GM18505 (cell line): ENCODE measurements around the gene PTPN1.
"Not testable (repeated sequence)": the region's sequence is repeated elsewhere in the genome, so short reads cannot be mapped to it uniquely, and the experiment has no call there.

ENCODE experiments used
- ATAC-seq: cut with Tn5 transposase; IDR thresholded peaks from one replicate; pipeline ENCODE4 v1.9.1; 2021; ENCODE audit not compliant: unreplicated experiment
- POLR2A ChIP-seq: IDR thresholded peaks from 4 replicates; pipeline ENCODE4 v1.6.1; 2011; ENCODE audit warnings: borderline replicate concordance; ENCODE audit not compliant: insufficient read depth, insufficient read length; ENCODE audit errors: extremely low read depth

PTPN1 gene

GRCh38 chr20:50611128-50611810 is 101.1 kb downstream of the PTPN1 start:
- TF ChIP-seq POLR2A: no peak
- ATAC-seq: no peak

GRCh38 chr20:50613438-50614169 is 103.4 kb downstream of the PTPN1 start:
- no peak for ATAC-seq
- no peak for TF ChIP-seq POLR2A

DNA sequence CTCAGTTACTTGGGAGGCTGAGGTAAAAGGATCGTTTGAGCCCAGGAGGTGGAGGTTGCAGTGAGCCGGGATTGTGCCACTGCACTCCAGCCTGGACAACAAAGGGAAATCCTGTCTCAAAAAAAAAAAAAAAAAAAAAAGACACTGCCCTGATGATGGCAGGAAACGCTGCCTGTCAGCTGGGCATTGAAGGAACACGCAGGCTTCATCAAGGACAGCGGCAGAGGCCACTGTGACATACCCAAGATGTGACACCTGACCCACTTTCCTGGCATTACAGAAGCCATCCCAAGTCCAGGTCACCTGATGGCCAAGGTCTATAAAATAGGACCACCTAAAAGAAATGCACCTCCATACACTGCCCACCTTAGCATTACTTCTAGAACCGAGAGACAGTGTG is 105.2 kb downstream of the PTPN1 start:
- no peak for TF ChIP-seq POLR2A
- no peak for ATAC-seq

GRCh38 chr20:50617022-50617421 is 106.8 kb downstream of the PTPN1 start:
- no peak for TF ChIP-seq POLR2A
- no peak for ATAC-seq

GRCh38 chr20:50618537-50618936 is 108.4 kb downstream of the PTPN1 start:
- TF ChIP-seq POLR2A: no peak
- ATAC-seq: no peak

DNA sequence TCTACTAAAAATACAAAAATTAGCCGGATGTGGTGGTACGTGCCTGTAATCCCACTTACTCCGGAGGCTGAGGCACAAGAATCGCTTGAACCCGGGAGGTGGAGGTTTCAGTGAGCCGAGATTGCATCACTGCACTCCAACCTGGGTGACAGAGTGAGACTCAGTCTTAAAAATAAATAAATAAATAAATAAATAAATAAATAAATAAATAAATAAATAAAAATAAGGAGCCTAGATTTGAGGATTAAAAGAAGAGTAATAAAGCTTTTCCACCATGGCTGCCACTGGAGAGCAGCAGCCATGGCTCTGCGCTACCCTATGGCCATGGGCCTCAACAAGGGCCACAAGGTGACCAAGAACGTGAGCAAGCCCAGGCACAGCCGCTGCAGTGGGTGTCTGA is 110.3 kb downstream of the PTPN1 start:
- ATAC-seq: not testable (repeated sequence)

GRCh38 chr20:50621068-50621665 is 111.0 kb downstream of the PTPN1 start:
- no peak for TF ChIP-seq POLR2A
- ATAC-seq: no peak

DNA sequence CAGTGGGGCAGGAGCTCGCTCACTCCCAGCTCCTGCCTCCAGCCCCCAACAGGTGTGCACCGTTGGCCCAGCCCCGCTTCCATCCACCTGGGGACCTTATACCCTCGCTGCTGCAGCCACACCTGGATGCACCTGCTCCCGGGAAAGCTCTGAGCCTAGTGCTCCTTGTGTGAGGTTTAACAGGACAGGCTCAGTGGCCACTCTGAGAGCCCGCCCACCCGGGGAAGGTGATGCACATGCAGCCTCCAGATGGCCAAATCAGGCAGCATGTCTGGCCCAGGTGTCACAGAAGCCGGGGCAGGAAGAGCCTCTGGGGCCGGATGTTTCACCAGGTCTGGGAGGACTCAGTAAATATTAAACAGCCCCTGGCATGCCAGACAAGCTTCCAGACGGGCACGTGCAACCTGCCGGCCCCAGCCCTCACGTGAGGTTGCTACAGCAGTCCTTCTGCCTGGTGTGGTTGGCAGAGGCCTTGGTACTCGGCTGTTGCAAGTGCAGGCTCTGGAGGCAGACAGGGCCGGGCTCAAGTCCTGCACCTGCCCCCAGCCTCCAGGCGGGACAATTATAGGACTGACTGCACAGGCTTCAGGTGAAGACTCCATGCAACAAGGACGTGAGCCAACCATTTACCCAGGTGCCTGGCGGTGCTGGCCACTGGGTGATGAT is 114.3 kb downstream of the PTPN1 start:
- no peak for TF ChIP-seq POLR2A
- no peak for ATAC-seq

DNA sequence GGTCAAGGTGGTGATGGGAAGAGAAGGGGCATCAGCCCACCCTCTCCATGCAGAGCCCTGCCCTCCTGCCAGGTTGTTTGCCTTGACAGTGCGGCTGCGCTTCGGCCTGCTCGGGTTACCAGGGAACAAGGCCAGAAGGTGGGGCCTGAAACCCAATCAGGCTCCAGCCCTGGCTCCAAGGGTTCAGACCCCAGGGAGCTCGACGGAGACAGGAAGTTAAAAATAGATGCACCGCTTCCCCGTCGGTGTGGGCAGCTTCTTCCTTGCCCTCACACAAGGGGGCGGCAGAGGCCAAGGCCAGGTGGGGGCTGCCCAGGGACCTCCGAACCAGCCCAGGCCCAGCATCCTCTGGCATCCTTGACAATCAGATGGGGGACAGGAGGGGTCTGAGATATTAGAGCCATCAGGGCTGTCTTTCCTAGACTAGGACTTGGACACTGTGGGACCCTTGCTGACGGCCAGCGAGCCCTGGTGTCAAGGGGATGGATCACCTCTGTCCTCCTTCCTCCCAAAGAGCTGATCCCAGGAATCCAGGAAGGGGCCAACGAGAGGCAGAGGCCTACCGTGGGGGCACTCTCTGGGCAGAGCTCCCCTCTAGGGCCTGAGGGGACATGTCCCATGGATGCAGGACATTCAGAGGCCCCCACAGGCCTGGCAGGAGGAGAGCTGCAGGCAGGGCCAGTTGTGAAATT is 115.9 kb downstream of the PTPN1 start:
- TF ChIP-seq POLR2A: no peak
- no peak for ATAC-seq

GRCh38 chr20:50627747-50628146 is 117.6 kb downstream of the PTPN1 start:
- ATAC-seq: no peak

GRCh38 chr20:50628332-50628731 is 118.1 kb downstream of the PTPN1 start:
- TF ChIP-seq POLR2A: no peak

More at GRCh38 chr20:50627747-50628146, 117.6 kb downstream of the PTPN1 start:
- no peak for TF ChIP-seq POLR2A

DNA sequence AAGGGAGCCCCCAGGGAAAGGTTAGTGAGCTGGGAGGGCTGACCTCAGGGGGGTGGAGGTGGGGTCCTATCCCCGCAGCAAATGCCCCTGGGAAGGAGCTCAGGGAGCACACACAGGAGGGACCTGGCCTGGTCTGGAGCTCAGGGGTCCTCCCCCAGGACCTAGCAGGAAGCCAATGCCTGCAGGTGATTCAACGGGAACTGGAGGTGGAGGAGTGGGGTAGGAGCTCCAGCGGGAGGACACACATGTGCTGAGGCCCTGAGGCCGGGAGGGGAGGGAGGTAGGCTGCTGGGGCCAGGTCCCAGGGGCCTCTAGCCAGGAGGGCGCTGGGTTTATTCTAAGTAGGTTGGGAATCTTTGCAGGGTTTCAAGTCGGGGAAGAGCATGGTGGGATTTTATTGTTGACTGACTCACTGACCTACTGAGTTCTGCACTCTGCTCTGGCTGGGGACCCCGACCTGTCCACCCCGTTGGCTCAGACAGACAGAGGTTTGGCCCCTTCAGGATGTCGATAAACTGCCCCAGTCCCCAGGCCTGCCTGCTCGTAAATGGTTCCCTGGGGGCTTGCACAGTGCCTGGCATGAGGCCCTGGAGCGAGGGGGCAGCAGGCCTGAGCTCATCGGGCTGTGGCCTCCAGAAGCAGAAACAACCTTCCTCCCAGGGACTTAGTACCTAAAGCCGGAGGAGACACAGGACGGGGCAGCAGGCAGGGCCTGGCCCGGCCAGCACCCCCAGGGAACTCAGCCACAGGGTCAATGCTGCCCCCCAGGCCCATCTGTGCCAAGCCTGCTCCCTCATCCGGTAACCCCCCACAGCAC is 118.9 kb downstream of the PTPN1 start:
- TF ChIP-seq POLR2A: no peak
- ATAC-seq: no peak

More at GRCh38 chr20:50628332-50628731, 118.1 kb downstream of the PTPN1 start:
- no peak for ATAC-seq
